GM19328 (cell line): Measurements from ENCODE around the gene CDH13.

Experiments used
- ATAC-seq: cut with Tn5 transposase; IDR thresholded peaks from one replicate; pipeline ENCODE4 v1.9.1; 2021; ENCODE audit warnings: mild to moderate bottlenecking, moderate library complexity; ENCODE audit not compliant: unreplicated experiment

Gene CDH13

DNA sequence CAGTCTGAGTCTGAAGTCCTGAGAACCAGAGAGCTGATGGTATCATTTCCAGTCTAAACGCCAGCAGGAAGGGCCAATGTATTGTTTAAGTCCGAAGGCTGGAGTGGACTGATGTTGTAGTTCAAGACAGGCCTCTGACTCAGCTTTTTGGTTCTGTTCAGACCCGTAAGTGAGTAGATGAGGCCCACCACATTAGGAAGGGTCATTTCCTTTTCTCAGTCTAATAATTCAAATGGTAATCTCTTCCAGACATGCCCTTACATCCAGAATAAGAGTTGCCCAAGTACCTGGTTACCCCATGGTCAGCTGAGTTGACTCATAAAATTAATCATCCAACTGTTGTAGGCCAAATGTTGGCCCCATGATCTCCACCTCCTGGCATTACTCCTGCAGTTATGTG lies 738.4 kb downstream of the CDH13 start:
- no peak for ATAC-seq

DNA sequence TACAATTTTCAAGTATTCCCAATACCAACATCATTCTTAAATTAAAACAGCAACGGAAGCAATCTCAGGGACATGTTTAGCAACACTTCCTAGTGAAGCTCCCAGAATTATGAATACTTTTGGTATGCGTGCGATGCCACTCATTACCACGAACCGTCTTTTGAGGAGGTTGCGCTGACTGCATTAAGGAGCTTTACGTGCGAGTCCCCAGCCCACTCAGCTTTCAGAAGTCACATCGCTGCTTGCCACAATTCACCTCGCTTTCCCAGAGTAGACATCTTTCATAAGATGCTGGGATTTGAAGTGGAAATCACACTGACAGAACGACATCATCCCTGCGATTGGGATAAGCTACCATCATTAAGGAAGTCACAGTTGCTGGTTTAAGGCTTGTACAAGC lies 739.5 kb downstream of the CDH13 start:
- no peak for ATAC-seq

DNA sequence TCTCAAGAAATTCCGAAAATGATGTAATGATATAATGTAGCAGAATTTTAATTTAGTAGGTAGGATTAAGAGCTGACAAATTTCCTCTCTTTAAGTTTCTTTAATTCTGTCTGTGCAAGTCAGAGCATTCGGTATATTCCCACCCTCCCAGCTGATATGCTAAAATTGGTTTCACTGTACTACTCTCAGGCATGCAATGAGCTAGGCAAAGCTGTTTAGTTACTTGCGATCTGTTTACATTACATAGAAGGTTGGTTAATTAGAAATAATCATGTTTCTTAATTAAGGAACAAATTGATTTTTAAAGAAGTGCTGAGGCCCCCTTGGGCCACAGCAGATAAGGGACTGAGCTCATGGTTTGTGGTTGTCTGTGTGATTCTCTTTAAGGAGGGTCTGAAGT lies 748.2 kb downstream of the CDH13 start:
- no peak for ATAC-seq

DNA sequence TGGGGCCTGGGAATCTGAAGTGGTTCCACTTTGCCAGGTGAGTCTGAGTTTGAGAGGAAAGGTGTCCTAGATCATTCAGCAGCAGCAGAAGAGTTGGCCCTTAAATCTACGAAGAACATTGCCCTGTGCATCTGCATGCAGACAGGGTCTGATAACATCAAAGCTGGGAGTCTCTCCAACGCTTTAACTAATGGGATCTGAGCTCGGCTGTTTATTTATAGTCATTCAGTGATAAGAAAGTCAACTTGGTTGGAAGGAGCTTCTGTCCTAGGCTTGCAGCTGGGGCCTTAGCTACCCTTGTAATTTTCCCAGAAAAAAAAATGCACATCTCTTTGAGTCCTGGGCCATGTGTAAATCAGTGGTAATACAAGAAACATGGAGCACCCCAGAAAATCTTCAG lies 763.0 kb downstream of the CDH13 start:
- ATAC-seq = no peak

DNA sequence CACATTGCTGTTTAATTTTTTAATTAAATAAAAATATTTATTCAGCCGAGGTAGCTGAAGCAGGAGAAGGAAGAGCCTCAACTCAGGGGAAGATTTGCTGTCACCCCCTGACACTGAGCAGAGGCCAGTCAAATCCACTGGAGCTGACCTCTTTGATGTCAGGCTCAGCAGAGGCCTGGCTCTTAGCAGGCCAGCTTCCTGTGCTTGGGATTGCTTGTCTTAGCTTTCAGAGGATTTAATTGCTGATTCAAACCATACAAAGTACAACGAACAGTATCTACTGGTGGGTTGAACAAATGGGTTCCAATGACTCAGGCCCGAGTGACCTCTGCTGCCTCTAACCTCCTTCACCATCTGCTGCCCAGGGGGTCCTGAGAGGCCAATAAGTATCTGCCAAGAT lies 764.0 kb downstream of the CDH13 start:
- no peak for ATAC-seq

DNA sequence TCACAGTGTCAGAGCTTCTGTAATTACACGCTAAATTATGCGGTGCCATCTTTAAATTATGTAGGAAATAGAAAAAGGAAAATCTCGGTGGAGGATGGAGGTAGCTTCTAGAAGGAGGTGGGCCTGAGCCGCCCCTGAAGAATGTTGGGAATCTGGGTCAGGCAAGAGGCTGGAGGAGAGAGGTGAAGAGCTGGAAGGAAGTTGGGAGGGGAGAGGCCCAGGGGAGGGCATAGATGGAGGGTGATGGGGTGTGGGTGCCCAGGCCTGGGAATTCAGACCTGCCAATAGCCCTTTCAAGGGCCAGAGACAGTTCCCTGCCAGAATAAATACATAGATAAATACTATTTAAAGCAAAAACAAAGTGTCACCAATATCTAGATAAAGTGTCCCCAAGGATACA lies 766.0 kb downstream of the CDH13 start:
- no peak for ATAC-seq

DNA sequence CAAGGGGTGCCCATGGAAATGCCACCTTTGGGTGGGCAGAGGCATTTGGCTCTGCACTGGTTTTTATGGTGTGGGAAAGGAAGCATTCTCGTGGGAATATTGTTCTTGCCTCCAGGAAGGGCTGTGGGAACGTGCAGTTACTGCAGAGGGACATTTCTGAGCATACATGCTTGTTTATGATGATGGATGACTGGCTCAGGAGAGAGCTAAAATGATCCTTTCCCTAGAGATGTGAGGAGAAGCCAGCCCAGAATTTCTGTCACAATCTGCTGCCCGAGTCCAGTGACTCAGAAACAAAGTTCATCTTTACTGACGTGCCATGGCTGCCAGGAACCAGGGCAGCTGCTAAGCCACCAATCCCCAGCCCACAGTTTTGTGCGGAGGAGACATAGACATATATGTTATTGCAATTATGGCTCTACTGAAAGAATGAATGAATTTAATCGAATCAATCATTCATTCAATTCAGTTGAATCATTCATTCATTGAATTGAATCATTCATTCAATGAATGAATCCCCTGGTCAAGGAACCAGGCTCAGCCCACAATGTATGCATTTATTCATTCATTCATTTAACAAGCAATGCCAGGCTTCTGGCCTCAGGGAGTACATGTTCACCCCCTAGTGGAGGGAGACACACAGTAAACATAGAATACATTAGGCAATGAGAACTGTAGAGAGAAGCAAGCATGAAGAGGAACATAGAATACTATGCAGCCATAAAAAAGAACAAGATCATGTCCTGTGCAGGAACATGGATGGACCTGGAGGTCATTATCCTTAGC lies 766.6 kb downstream of the CDH13 start:
- no peak for ATAC-seq

DNA sequence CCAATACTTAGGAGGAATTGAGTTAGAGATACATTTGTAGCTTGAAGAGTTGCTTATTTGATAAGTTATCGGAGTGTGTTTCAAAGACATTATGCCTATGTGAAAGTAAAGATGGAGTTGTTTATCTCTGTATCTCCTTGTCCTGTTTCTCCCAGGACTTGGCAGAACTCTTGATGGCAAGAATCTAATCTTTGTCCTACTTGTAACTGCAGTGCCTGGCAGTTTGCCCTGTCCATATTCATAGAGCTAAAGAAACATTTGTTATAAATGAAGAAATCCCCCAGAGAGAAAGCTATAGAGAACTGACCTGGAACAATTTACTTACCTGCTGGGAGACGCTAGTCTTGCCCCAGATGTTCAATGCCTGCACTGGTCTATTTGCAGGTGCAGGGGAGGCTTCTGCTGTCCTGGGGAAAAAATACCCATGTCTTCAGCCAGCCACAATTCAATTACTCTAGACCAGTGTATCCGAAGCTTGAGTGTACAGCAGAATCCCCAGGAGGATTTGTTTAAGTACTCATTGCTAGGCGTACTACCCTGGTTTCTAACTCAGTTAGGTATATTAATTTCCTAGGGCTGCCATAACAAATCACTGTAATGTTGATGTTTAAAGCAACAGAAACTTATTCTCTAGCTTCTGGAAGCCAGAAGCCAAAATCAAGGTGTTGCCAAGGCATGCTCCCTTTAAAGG lies 771.0 kb downstream of the CDH13 start:
- ATAC-seq = no peak

DNA sequence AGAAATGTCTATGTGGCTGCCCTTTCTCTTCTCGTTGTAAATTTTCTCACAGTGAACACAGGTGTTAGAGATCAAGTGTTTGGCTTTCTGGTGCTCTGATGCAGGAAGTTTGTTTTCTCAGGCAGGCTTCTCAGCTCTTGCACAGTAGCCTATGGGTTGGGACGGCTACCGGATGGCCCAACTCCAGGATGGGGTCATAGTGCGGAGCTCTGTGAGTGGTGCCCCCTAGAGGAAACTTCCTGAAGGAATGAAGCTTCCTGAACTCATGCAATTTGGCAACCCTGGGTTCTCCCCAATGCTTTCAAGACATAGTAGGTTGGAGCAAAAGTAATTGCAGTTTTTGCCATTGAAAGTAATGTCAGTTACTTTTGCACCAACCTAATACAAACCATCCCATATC lies 773.5 kb downstream of the CDH13 start:
- ATAC-seq = no peak

DNA sequence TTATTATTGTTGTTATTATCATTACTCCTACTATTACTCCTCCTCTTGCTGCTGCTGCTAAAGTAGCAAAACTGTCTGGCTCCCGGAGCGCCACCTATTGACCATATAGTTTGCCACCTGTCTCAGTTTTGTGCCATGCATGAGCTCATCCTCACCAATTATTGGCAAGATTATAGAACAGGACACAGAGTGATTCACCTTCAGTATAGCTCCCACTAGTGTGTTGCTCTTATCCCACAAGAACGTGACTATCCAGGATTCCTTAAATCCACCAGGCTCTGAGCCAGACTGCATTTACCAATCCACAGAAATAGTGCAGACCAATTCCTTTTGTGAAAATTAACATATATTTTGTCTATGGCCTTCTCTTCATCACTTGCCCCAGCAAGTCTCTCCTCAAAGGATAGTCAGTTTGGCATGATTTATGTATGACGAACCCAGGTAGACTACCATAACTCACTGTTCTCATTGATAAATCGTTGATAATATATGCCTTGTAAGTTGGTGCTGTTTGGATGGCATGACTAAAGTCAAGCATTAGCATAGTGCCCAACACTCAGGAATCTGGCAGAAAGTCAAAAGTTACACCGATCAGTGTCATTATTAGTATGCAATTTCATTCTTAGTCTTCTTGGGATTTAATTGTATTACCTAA lies 775.5 kb downstream of the CDH13 start:
- ATAC-seq = no peak

DNA sequence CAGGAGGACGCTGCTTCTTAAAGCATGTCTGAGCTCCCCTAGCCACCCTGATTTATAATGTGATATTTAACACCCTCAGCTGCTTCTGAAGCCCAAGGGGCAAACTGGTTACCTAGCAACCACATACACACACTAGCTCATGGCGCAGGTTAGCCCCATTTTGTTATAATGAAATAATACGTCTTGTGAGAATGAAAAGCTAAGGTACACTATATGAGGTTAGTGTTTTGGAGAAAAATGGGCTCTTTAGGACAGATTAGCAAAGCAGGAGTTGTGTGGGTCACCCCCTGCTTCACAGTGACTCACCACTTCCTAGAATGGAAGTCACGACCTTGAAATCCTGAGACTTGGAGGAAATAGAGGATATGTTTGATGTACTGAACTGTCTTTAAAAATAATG lies 776.2 kb downstream of the CDH13 start:
- no peak for ATAC-seq

DNA sequence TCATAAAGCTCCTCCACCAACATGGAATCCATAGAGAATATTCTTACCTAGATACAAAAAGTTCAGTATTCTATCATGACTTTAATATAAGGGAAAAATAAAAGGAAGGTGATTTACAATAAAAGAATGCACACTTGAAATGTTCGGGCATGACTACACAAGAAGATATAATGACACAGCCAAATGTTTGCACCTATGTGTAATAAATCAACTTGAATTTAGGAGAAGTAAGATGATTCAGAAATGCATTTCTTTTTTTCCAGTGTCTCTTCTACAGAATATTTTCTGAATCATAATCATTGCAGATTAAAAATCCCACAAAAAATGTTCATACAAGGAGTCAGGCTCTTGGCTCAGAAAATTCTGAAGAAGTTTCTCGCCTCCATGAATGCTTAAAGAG lies 777.0 kb downstream of the CDH13 start:
- ATAC-seq = no peak

DNA sequence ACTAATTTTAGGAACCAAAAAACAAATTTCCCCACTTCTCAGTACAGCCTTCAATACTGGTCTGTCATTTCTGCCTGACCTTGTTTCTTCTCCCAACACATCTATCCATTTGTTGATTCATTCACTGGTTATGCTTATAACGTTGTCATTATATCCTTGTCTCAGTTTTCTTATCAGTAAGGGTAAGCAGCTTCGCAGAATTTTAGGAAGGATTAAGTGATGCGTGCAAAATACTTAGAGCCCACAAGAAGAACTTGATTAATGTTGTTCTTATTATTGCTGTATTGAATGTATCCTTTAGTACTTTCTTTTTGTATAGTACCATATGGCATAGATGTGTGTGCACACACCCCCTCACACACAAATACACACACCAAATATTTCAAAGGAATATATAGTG lies 777.5 kb downstream of the CDH13 start:
- ATAC-seq = no peak

DNA sequence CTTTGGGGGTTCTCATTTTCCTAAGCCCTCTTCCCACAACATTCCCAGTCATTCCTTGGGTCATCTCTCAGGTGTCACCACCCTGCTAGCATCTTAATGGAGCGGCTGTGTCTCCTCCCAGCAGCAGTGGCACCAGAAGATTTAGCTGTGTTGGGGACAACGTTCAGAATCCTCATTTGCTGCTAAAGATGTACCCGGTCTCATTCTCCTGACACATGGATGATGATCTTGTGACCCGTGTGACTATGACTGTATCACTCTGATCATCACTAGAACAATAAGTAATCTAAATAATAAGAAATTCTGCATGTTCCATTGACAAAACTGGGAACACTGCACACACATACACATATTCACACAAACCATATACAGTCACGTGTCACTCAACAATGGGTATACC lies 781.2 kb downstream of the CDH13 start:
- ATAC-seq = no peak

DNA sequence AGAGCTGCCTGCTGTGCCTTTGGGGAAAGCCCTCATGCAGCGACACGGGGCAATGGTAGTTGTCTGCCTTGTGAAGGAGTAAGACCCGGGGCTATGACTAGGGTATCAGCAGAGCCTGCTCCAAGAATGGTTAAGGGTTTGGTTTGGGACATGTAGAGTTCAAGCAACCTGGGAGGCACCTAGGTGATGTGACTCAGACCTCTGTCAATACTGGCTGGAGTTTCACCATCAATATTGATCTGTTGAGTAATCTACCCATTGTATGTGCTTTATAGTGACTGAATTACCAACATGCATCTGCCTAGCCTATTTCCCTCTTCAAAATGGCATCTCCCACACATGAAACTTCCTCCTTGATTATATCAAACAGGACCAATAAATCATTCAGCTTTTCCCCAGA lies 782.6 kb downstream of the CDH13 start:
- no peak for ATAC-seq

DNA sequence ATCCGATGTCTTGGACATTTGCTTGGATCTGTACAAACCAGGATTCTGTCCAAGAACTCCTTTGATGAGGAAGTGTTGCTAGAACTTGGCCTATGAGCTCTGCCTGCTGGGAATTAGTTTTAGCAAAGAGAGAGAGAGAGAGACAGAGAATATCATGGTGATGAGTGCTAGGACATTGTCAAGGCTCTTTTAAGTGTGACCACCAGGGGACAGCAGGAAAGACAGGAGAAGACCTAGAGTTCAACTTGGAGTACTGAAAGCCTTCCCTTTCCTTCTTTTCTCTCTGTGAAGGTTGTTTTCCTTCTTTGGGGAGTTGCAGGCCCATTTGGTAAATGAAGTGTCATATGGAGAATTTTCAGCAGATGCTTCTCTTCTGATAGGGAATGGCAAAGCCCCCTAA lies 791.8 kb downstream of the CDH13 start:
- no peak for ATAC-seq

DNA sequence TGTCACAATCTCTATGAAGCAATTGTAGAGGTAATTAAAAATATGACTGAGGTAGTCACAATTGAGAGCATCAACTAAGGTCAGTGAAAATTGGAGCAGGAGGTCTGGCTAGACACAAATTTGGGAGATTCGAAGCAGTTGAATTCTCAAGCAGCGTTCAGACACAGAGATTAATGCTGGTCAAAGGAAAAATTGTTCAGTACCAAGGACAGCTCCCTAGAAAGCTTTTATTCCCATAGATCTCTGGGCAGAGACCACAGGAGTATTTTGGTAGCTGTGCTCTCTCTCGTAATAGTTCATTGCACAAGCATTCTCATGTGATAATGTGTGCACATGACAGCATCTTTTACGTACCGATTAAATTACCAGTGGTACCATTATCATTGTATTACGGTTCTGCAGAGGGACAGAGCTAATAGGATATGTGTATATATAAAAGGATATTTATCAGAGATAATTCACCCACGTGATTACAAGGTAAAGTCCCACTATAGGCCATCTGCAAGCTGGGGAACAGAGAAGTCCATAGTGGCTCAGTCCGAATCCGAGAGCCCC lies 793.5 kb downstream of the CDH13 start:
- ATAC-seq = no peak

DNA sequence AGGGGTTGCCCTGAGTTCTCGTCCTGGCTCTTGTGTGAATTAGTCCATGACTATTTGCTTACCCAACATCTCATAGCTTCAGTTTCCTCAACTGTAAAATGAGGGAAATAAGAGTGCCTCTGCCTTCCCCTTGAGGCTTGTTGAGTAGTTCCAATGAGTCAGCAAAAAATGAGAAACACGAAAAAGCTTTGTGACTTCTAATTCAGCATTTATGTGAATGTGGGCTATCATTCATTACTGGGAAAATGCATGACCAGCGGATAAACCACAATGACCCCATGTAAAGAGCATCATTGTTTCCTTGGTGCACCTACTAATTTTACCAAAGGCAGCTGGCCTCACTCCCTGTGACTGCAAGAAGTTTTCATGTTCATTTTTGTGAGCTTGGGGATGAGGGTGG lies 806.4 kb downstream of the CDH13 start:
- no peak for ATAC-seq

DNA sequence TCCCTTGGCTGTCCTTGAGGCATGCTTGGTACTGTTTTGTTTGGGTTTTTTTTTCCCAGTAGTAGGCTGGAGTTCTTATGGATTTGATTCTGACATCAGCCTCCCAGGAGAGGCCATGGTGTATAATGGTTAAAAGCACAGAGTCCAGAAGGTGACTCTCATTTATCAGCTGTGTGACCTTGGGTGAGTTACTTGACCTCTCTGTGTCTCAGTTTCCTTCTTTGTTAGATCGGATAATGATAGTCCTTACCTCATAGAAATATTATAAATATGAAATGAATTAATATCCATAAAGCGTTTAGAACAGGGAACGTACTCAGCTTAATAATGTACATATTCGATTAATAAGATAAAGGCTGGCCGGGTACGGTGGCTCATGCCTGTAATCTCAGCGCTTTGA lies 810.3 kb downstream of the CDH13 start:
- no peak for ATAC-seq

DNA sequence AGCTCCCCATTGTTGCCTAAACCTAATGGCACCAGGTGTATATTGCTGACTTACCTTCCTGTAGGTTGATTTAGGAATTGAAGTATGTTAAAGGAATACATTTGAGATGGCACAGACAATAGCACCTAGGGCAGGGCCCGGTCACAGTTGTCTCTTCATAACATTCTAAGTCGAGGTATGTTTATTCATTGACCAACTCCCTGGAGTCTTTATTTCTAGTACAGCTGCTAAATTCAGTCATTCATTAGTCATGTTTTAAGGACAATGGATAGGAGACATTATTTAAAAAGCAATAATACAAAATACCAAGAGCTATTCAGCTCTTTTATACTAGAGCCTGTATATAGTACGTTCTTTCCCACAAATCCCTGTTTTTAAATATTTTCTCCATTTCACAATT lies 811.6 kb downstream of the CDH13 start:
- ATAC-seq = no peak

DNA sequence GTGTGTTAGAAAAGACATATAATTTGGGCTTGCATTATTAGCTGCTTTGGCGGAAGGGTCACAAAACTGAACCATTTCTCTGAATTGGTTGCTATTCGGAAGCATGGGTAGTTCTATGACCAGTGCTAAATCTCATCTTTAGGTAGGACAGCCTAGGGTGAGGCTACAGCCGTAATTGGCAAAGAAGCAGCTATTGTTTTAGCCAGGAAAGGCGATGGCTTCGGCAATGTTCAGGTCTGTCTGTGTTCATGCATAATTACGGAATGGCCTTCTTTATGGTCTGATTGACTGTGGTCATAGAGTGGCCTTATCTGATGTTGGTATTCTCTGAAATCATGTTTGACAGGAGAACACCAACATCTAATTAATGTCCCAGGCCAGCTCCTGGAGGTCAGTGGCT lies 812.6 kb downstream of the CDH13 start:
- no peak for ATAC-seq

DNA sequence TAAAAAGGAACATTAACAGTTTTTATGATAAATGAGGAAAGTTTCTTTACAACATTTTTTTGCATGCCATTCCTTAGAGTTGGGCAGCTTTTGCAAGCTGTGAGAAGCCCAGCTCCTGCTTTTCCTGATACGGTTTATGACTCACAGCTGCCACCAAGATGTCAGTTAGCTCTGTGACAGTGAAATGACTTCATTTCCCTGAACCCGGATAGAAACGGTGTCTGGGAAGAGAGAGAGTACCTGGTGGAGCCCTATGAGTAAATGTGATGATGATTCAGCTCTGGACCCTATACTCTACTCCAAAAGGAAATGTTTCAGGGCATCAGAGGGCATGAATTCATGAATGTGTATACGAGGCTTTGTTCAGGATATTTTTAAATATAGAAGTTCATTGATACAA lies 814.7 kb downstream of the CDH13 start:
- ATAC-seq = no peak
